D341Med (cell line): ENCODE measurements around the gene ITGAX.

ENCODE experiments used
- DNase-seq: peaks from one replicate; pipeline ENCODE4 v3.0.0; 2012; ENCODE audit warnings: low spot score

ITGAX gene

GRCh38 chr16:31373235-31373634 is 18.3 kb downstream of the ITGAX start:
- DNase-seq, result peak; percentile 28

- no peak for DNase-seq
Observed at GRCh38 chr16:31375231-31375630, 20.3 kb downstream of the ITGAX start.

- peak; percentile 23 for DNase-seq
Observed at GRCh38 chr16:31376705-31377104, 21.7 kb downstream of the ITGAX start.

- no peak for DNase-seq
Observed at GRCh38 chr16:31377210-31377903, 22.4 kb downstream of the ITGAX start.

- no peak for DNase-seq
Observed at GRCh38 chr16:31380201-31380600, 25.2 kb downstream of the ITGAX start.

GRCh38 chr16:31382485-31383161 is 27.6 kb downstream of the ITGAX start:
- DNase-seq, result peak; percentile 83

GRCh38 chr16:31385680-31386079 is 30.7 kb downstream of the ITGAX start:
- no peak for DNase-seq

GRCh38 chr16:31386157-31386984 is 31.4 kb downstream of the ITGAX start:
- DNase-seq, result peak; percentile 18

DNA sequence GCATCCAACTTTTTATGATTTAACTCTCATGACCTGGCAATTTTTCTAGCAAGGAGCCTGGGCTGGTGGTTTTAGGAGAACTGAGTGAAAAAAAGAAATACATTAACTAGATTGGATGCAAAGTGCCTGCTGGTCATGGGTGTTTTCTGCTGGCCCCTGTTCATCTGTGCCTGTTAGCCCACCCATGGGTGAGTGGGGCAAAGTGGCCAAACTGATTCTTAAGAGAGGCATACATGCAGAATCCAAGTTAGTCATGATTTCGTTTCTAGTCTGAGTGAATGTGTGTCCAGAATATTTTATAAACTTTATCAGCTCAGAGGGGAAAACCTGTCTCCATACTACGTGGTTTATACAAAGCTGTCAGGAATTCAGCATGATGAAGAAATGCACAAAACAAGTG is 33.6 kb downstream of the ITGAX start:
- DNase-seq, result no peak

- DNase-seq, result no peak
Observed at GRCh38 chr16:31390504-31391041, 35.6 kb downstream of the ITGAX start.

DNA sequence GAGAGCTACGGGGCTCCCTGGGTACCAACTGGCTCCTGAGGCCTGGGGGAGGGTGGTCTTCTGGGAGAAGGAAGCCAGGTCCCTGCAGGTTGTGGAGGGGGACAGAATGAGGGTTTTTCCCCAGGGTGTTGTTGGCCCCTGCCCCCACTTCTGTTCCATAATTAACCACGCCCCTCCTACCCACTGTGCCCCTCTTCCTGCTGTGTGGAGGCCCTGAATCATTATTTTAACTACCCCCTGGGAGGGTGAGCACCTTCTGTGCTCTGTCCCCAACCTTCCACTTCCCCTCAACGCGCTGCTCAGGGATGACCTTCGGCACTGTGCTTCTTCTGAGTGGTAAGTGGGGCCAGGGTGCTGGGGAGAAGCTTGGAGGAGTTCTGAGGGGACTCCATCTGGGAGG is 38.1 kb downstream of the ITGAX start, which contains the start of gene ITGAD:
TSS of gene ITGAD (plus strand) at position 280 of the 400 bp plus-strand sequence. CDS start at position 306, 26 bp downstream.
- no peak for DNase-seq

- no peak for DNase-seq
Observed at GRCh38 chr16:31395647-31396046, 40.7 kb downstream of the ITGAX start.

GRCh38 chr16:31397096-31397660 is 42.2 kb downstream of the ITGAX start:
- DNase-seq, result no peak

DNA sequence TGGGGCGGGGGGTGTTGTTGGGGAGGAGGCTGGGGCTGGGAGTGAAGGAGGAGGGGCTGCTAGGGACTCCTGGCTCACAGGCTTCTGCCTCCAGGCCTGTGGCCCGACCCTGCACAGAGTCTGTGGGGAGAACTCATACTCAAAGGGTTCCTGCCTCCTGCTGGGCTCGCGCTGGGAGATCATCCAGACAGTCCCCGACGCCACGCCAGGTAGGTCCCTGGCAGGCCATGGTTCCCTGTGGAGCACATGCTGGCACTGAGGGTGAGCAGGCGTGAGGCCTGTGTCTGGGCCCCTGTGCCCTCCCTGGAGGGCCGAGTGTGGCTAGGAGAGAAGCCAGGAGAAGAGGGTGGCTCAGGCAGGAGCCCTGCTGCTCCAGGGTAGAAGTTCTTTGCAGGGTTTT is 42.7 kb downstream of the ITGAX start:
- peak; percentile 15 for DNase-seq

DNA sequence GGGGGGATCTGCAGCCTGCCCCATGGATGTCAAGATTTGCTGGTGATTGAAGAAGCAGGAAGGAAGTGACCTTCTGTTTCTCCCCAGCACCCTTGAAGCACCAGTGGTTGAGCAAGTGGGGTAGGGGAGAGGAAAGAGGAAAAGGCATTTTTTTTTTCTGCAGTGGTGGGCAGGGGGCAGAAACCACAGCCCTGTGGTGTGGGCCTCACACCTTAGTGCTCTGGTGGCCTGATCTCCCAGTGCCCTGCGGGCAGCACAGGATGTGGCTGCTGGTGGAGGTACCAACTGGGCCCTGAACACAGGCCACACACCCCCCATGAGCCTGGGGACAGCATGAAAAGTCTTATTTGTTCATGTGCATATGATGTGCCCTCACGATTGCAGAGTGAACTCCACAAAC is 45.2 kb downstream of the ITGAX start:
- no peak for DNase-seq

GRCh38 chr16:31401436-31401835 is 46.5 kb downstream of the ITGAX start:
- DNase-seq, result no peak

- no peak for DNase-seq
Observed at GRCh38 chr16:31402687-31403086, 47.7 kb downstream of the ITGAX start.

DNA sequence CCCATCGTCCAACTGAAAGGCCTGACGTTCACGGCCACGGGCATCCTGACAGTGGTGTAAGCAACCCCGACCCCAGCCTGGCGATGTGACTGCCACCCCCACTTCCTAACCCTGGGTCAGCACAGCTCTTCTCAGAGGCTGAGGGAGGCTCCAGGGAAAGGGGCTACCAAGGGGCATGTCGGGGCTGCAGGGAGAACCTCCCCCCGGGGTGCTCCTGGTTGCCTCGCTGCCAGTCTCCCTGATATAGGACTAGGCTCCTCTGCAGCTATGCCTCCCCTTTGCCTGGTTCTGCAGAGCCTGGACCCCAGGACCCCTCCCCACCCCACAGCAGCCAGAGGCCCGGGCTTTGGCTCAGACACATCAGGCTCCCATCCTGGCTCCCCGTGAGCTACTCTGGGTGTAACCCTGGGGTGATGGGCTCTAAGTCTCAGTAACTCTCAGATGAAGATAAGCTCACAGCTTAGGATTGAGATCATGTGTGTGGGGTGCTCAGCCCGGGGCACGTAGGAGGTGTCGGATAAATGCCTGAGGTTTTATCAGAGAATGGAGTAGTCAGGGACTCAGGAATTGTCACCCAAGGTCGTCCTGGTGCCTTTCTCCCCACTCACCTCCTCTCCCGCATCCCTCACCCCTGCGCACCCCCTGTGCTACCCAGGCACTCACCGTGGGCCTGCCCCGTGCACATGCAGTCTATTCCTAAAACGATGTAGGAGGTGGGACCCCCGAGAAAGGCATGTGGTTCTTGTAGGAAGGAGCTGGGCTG is 48.8 kb downstream of the ITGAX start:
- no peak for DNase-seq

DNA sequence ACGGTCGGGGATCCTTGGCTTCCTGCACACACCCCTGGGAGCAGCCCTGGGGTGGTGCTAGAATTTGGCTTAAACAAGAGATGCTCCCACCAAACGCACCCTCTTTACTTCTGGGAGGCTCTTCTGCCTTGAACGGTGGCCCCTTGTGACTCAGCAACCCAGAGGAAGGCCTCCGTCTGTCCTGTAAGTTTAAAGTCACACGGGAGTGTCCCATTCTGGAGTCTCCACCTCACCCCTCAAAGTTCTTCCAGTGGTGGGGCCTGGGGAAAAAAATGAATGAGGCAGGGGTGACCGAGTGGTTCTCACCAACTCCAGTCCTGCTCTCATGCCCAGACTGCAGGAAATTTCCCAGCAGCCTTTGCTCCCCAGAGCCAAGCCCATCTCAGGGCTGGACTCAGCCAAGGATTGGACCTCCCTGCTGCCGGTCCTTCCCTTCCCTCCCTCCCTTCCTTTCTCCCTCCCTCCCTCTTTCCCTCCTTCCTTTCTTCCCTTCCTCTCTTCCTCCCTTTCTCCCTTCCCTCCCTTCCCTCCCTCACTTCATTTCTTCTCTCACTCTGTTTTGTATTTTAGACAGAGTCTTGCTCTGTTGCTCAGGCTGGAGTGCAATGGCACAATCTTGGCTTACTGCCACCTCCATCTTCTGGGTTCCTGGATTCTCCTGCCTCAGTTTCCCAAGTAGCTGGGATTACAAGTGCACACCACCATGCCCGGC is 49.5 kb downstream of the ITGAX start:
- DNase-seq, result peak; percentile 75

- no peak for DNase-seq
Observed at GRCh38 chr16:31407406-31407805, 52.4 kb downstream of the ITGAX start.

DNA sequence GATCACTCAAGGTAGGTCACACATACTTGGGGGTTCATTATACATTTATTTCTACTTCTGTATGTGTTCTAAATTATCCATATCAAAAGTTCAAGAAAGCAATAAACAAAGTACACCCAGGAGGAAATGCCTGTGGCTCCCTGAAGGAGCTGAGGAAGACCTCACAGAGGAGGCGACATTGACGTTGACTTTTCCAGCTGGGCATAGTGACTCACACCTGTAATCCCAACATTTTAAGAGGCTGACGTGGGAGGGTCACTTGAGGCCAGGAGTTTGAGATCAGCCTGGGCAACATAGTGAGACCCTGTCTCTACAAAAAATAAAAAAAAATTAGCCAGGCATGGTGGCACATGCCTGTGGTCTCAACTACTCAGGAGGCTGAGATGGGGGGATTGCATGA is 54.5 kb downstream of the ITGAX start:
- no peak for DNase-seq
